Measurements from ENCODE around the gene UBR2. TPM values are rescaled to one million over a fixed set of nuclear protein-coding genes. Genes with fewer than 3 reads are reported as not detected.
"Not testable (repeated sequence)": the region's sequence is repeated elsewhere in the genome, so short reads cannot be mapped to it uniquely, and the experiment has no call there.

UBR2 gene
- total RNA-seq, 1 experiment from 2014 or later = 17.9 TPM

DNA sequence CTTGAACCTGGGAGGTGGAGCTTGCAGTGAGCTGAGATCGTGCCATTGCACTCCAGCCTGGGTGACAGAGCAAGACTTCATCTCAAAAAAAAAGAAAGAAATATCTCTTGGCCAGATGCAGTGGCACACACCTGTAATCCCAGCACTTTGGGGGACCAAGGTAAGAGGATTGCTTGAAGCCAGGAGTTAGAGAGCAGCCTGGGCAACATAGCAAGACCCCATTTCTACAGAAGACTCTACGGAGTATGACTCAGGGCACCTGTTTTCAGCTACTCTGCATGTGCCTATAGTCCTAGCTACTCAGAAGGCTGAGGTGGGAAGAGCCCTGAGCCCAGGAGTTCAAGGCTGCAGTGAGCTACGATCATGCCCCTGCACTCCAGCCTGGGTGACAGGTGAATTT is 139.0 kb downstream of the UBR2 start:
- DNase-seq (ENCODE audit: low read depth, low spot score); in situ Hi-C loops (cut with HindIII; ENCODE audit: low pct_unique_long_range_greater_than_20kb, low sequenced_read_pairs): not testable (repeated sequence)

- DNase-seq (ENCODE audit: low read depth, low spot score) = no peak
- in situ Hi-C loops (cut with HindIII; ENCODE audit: low pct_unique_long_range_greater_than_20kb, low sequenced_read_pairs) = no loop called here
Observed at GRCh38 chr6:42704251-42704936, 140.6 kb downstream of the UBR2 start.

DNA sequence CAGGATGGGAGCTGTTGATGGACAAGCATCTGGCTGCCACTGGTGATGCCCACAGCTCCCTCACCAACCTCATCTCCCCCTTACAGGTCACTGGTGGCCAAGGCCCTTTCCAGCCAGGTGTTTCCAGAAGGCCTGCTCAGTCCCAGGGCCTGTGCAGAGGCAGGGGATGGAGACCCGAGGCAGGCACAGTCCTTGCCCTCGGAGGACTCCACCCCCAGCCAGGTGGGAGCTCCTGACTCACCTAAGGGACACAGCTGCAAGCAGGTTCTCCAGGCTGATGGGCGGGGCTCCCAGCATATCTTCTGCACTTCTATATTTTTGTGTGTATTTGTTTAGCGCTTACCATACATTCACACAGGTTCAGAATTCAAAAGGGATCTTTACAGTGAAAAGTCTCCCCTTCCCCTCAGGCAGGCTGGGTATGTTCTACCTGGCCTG is 141.1 kb downstream of the UBR2 start:
- in situ Hi-C loops (cut with HindIII; ENCODE audit: low pct_unique_long_range_greater_than_20kb, low sequenced_read_pairs) = no loop called here
- no peak for DNase-seq (ENCODE audit: low read depth, low spot score)

DNA sequence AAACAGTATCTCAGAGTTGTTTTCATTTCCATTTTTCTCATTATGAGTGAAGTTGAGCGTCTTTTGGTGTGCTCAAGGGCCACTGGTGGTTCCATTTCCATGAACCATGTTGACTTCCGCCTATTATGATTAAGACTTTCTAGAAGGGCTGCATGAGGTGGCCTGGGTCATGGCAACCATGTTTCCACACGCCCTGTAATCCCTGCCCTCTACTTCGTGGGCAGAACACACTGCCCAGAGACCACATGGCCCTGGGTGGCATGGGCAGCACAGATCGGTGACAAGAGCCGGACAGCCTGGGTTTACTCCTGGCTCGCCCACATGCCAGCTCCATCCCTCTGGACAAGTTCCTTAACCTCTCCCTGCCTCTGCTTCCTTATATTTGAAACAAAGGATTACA is 143.8 kb downstream of the UBR2 start:
- DNase-seq (ENCODE audit: low read depth, low spot score) = no peak
- in situ Hi-C loops (cut with HindIII; ENCODE audit: low pct_unique_long_range_greater_than_20kb, low sequenced_read_pairs) = no loop called here

DNA sequence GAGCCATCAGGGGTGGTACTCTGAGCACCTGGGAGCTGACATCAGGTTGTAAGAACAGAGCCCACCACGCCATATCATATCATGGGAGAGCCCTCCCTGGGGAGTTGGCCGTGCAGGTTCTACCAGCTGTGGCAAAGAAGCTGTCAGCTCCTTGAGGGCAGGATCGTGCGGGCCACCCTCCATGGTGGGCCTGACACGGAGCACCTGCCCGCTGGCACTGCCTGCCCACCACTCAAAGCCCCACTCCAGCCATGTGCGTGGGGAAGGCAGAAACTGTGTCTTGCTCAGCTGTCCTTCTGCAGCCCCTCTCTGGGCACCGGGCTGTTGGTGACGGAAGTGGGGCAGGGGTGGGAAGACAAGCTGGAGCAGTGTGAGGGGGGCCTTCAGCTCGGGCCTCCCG is 144.3 kb downstream of the UBR2 start:
- DNase-seq (ENCODE audit: low read depth, low spot score) = no peak
- in situ Hi-C loops (cut with HindIII; ENCODE audit: low pct_unique_long_range_greater_than_20kb, low sequenced_read_pairs) = no loop called here

DNA sequence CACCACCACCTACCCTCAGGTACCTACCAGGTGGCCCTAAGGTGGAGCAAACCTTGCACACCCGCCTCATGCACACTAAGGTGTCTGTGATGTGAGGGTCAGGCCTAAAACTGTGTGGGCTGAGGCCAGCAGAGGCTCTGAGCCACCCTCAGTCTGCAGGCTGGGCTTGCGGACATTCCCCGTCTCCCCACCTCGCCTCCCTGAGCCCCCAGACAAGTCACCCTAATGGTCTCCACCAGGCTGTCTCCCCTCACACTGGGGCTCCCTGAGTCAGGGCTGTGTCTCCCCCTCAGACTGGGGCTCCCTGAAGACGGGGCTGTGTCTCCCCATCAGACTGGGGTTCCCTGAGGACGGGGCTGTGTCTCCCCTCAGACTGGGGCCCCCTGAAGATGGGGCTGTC is 146.0 kb downstream of the UBR2 start:
- DNase-seq (ENCODE audit: low read depth, low spot score) = no peak
- in situ Hi-C loops (cut with HindIII; ENCODE audit: low pct_unique_long_range_greater_than_20kb, low sequenced_read_pairs) = no loop called here

GRCh38 chr6:42710316-42710715 is 146.5 kb downstream of the UBR2 start:
- DNase-seq (ENCODE audit: low read depth, low spot score) = no peak

DNA sequence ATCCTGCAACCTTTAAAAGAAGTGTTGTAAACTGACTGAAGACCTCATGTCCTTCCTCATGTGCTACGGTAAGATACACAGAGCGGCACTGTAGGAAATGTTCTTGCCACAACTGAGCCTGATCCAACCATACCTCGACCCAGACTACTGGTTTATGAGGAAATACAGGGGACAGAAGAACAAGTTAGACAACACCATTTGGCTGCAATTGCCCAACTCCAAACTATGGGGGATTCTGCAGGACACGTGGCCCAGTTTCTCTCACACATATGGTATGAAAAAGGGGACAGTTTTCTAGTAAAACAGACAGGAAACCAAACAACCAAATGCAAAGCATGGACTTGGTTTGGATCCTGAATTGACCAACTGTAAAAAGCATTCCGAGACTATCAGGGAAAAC is 148.1 kb downstream of the UBR2 start:
- in situ Hi-C loops (cut with HindIII; ENCODE audit: low pct_unique_long_range_greater_than_20kb, low sequenced_read_pairs) = no loop called here
- DNase-seq (ENCODE audit: low read depth, low spot score) = no peak

More at GRCh38 chr6:42710316-42710715, 146.5 kb downstream of the UBR2 start:
- in situ Hi-C loops (cut with HindIII; ENCODE audit: low pct_unique_long_range_greater_than_20kb, low sequenced_read_pairs) = no loop called here

GRCh38 chr6:42714098-42714761 is 150.4 kb downstream of the UBR2 start:
- DNase-seq (ENCODE audit: low read depth, low spot score) = peak; percentile 33
- in situ Hi-C loops (cut with HindIII; ENCODE audit: low pct_unique_long_range_greater_than_20kb, low sequenced_read_pairs) = no loop called here

DNA sequence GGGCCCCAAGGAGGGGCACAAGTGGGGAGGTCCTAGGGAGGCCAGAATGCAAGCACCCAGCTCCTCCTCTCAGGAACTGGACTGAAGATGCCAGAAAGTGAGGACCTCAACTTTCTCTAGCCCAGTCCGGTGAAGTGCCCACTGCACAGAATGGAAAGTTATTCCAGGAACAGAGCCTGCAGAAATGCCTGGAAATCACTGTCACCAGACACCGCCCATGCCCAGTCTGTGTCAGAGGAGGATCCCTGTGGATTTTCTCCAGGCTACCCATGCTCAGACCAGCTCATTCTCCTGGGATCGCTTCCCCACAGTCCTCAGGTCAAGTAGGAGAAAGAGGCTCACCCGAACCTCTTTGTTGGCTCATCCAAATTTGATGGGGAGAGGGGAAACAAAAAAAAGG is 152.0 kb downstream of the UBR2 start:
- in situ Hi-C loops (cut with HindIII; ENCODE audit: low pct_unique_long_range_greater_than_20kb, low sequenced_read_pairs) = no loop called here
- no peak for DNase-seq (ENCODE audit: low read depth, low spot score)

DNA sequence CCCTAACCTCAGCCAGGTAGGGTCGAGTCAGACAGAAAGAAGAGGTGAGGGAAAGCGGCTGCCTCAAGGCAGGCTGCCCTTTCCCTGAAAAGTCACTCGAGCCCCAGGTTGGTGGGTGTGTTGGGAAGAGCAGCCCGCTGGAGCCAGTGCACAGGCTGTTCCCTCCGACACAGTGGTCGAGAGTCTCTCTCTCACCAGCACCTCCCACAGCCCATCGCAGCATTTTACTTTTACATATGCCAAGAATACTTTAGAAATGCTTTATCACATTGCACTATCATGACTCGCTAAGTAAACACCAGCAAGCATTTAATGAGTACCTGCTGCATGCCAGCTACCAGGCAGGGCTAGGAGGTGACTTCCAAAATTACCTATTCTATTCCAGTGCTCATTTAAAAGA is 156.9 kb downstream of the UBR2 start:
- DNase-seq (ENCODE audit: low read depth, low spot score) = no peak

GRCh38 chr6:42722497-42722896 is 158.7 kb downstream of the UBR2 start, which contains the start of gene PRPH2:
Gene PRPH2 (minus strand): TSS chr6:42722597. CDS start chr6:42722334, 263 bp downstream.
- no peak for DNase-seq (ENCODE audit: low read depth, low spot score)
- in situ Hi-C loops (cut with HindIII; ENCODE audit: low pct_unique_long_range_greater_than_20kb, low sequenced_read_pairs) = no loop called here

More for the DNA sequence above, 156.9 kb downstream of the UBR2 start:
- in situ Hi-C loops (cut with HindIII; ENCODE audit: low pct_unique_long_range_greater_than_20kb, low sequenced_read_pairs) = no loop called here

DNA sequence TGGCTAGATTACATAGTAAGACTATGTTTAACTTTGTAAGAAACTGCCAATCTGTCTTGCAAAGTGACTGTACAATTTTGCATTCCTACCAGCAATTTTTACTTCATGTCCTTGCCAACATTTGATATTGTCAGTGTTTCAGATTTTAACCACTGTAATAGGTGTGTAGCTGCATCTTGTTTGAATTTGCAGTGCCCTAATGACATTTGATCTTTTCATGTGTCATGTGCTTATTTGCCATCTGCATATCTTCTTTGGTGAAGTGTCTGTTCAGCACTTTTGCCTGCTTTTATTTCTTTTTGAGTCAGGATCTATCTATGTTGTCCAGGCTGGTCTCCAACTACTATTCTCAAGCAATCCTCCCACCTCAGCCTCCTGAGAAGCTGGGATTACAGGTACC is 161.0 kb downstream of the UBR2 start:
- in situ Hi-C loops (cut with HindIII; ENCODE audit: low pct_unique_long_range_greater_than_20kb, low sequenced_read_pairs) = no loop called here
- DNase-seq (ENCODE audit: low read depth, low spot score) = no peak

- in situ Hi-C loops (cut with HindIII; ENCODE audit: low pct_unique_long_range_greater_than_20kb, low sequenced_read_pairs) = no loop called here
- DNase-seq (ENCODE audit: low read depth, low spot score) = no peak
Observed at GRCh38 chr6:42726026-42726425, 162.2 kb downstream of the UBR2 start.

- DNase-seq (ENCODE audit: low read depth, low spot score) = peak; percentile 84
- in situ Hi-C loops (cut with HindIII; ENCODE audit: low pct_unique_long_range_greater_than_20kb, low sequenced_read_pairs) = no loop called here
Observed at GRCh38 chr6:42726485-42727086, 162.8 kb downstream of the UBR2 start.

- DNase-seq (ENCODE audit: low read depth, low spot score) = no peak
- in situ Hi-C loops (cut with HindIII; ENCODE audit: low pct_unique_long_range_greater_than_20kb, low sequenced_read_pairs) = no loop called here
Observed at GRCh38 chr6:42727087-42727611, 163.3 kb downstream of the UBR2 start.

DNA sequence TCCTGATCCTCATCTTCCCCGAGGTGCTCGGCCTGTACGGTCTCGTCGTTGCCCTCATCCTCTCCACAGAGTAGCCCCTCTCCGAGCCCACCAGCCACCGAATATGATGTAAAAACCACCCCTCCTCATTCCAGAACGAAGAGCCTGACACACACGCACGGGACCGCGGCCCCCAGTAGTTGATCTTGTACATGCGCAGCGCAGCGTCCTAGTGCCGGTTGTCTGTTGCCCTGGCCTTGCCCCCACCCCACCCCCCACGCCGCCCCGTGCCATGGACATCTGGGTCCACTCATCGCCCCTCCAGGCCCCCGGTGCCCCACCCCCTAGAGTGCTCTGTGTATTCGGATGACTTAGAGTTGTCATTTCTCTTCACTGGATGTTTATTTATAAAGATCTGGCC is 163.8 kb downstream of the UBR2 start:
- in situ Hi-C loops (cut with HindIII; ENCODE audit: low pct_unique_long_range_greater_than_20kb, low sequenced_read_pairs) = no loop called here
- DNase-seq (ENCODE audit: low read depth, low spot score) = no peak

GRCh38 chr6:42729731-42730130 is 165.9 kb downstream of the UBR2 start:
- in situ Hi-C loops (cut with HindIII; ENCODE audit: low pct_unique_long_range_greater_than_20kb, low sequenced_read_pairs) = no loop called here
- DNase-seq (ENCODE audit: low read depth, low spot score) = no peak
